GM12874 (cell line): ENCODE measurements around the gene ASB14.

Experiments
- TF ChIP-seq, protein P1 (sequence below): IDR thresholded peaks from 2 replicates; pipeline ENCODE4 v1.5.1; 2011; ENCODE audit warnings: low read depth, mild to moderate bottlenecking, control low read depth, low read length, moderate library complexity; ENCODE audit not compliant: insufficient read depth

Gene ASB14

DNA sequence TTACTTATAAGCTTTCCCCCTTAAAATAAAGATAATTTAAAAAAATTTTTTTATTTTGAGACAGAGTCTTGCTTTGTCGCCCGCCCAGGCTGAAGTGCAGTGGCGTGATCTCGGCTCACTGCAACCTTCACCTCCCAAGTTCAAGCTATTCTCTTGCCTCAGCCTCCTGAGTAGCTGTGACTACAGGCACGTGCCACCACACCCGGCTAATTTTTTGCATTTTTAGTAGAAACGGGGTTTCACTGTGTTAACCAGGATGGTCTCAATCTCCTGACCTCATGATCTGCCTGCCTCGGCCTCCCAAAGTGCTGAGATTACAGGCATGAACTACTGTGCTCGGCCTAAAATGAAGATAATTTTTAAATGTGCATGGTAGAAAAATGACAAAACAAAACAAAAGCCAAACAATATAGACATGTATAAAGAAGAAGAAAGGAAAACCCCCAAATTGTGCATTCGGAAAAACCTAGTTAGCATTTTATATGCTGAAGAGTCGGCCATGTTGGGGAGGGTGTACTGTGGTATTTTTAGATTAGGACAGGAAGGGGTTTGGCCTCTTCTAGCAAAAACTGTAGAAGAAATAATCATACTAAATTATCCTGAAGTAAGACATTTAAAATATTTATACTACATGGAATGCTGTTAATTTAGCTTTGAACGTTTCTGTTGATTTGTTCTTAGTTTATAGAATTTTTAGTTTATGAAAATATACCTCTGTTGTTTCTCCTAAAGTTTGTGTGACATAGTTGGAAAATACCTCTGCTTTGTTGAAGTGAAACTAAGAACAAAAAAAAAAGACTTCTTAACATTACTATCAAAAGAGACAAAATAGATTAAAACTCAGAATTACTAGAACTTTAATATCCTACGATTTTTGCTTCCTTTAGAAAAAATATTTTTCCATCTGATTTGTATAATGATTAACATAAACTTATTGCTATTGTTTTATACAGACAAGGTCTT, 57.6 kb downstream of the ASB14 start:
- TF ChIP-seq, protein P1, sequence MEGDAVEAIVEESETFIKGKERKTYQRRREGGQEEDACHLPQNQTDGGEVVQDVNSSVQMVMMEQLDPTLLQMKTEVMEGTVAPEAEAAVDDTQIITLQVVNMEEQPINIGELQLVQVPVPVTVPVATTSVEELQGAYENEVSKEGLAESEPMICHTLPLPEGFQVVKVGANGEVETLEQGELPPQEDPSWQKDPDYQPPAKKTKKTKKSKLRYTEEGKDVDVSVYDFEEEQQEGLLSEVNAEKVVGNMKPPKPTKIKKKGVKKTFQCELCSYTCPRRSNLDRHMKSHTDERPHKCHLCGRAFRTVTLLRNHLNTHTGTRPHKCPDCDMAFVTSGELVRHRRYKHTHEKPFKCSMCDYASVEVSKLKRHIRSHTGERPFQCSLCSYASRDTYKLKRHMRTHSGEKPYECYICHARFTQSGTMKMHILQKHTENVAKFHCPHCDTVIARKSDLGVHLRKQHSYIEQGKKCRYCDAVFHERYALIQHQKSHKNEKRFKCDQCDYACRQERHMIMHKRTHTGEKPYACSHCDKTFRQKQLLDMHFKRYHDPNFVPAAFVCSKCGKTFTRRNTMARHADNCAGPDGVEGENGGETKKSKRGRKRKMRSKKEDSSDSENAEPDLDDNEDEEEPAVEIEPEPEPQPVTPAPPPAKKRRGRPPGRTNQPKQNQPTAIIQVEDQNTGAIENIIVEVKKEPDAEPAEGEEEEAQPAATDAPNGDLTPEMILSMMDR: no peak

DNA sequence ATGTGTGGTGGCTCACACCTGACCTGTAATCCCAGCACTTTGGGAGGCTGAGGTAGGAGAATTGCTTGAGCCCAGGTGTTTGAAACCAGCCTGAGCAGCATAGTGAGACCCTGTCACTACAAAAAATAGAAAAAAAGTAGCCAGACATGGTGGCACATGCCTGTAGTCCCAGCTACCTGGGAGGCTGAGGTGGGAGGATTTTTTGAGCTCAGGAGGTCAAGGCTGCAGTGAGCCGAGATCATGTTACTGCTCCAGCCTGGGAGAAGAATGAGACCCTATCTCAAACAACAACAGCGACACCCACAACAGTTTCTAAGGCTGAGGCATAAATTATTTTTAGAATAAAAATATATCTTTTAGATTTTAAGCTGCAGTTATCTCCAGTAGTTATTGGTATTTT, 58.7 kb downstream of the ASB14 start:
- TF ChIP-seq, protein P1: no peak

DNA sequence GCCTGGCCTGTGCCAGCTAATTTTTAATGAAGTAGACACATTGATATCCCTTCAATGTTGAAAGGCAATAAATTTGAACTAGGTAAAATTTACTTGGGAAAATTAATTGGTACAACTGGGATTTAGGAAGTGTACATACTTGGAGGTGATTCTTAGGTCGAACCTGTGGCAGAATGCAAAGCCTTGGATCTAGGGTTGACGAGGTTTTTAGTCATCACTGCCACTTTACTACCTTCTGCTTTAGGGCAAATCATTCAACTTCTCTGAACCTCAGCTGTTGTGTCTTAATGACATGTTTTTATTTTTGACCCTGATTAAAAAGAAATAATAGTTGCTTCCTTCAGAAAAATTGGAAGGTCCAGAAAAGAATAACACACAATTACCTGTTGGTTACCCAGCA, 62.5 kb downstream of the ASB14 start:
- TF ChIP-seq, protein P1: no peak

DNA sequence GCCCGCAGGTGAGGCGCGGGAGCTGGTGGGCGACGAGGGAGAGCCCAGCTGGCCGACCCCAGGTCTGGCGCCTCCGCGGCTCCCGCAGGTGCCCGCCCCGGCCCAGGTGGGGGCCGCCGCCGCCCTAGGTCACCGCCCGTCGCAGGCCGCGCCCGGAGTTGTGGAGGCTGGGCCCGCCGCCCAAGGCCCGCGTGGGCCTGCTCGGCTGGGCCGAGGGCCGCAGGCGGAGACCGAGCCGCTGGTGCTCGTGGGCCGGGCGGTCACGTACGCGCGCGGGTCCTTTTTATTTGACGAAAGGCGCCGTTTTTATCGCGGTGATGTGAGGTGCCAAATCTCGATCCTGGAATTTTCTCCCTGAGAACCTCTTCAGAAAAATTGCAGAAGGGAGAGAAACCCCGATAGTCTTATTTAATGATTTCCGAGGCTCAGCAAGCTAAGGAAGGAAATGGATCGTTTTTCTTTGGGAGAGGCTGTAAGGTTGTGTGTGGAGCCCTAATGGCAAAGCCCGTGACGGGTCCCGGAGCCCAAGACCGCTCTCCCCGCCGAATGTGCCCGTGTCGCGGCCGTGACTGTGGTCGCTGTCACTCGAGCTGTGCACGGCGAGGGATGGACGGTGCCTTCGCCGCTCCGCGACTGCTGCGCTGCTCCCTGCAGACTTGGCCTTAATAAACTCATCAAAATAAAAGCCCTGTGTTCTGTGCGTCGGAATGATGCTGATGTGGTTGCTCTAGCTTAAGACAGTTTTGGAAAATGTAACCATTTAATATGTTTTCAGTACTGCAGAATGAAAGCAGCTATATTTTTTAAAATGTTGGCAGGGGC, 64.3 kb downstream of the ASB14 start:
- TF ChIP-seq, protein P1: no peak

DNA sequence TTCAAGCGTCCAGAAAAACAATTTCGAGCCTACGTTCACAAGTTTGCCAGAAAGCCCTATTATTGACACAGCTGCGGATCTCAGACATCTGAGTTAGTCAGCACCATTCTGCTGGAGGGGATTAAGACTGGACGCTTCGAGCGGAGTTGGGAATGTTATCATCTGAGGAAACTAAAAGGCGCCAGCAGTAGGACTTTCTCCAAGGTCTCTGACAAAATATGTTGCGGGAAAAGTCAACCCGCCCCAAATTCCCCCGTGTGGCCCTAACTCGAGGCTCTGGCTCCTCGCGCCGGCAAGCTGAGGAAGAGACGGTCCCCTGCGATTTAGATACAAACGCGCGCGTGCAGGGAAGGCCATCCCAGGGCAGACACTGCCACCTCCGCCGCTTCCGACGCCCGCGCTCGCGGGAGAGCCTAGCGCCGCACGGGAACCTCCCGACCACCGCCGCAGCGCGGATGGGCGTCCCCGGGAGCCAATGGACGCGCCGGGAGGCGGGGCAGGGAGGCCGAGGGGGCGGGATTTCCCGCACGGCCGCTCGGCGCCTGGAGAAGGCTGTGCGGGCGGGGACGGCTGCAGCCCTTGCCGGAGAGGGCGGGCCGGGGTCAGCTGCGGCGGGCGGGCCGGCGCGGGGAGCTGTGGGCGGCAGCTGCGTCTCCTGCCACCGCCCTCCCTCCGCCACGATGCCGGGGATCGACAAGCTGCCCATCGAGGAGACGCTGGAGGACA, 65.1 kb downstream of the ASB14 start, which contains the start of gene APPL1:
TSS of gene APPL1 (plus strand) at position 526 of the 726 bp plus-strand sequence. CDS start at position 681, 155 bp downstream.
- TF ChIP-seq, protein P1: no peak

DNA sequence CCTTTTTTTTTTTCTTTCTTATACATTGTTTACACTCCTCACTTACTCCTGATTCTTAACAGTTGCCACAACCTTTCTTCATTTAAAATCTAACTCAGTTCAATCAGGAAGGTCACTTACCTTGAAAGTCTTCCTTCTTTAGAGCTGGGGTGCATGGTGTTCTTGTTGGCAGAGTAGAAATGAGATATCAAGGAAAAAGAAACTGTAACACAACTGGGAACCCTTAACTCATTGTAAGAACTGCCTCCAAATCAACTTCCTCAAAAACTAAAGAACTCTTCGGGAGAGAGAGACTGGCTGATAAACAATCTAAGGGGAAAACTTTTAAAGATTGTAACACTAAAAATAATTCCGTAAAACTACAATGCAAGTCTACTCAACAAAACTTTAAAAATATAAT, 66.3 kb downstream of the ASB14 start:
- TF ChIP-seq, protein P1: no peak
